GM23338 (cell line): ENCODE measurements around the gene OLFML2B. TPM values are rescaled to one million over a fixed set of nuclear protein-coding genes. Genes with fewer than 3 reads are reported as not detected.

Source experiments
- ATAC-seq: fragments of 200-7000 bp; cut with Tn5 transposase; 3 replicates; pipeline ENCODE4 v1.9.1; 2020
- DNase-seq: peaks from one replicate; pipeline ENCODE4 v3.0.0-alpha.2; 2015; ENCODE audit warnings: low spot score
- H2AFZ ChIP-seq: fragments of 200-600 bp; sonication (generic); 2 replicates; pipeline ENCODE4 v1.8.0; 2016; ENCODE audit warnings: antibody characterized with exemption, mild to moderate bottlenecking, moderate library complexity
- H3F3A ChIP-seq: fragments of 200-600 bp; sonication (generic); replicated peaks from 2 replicates; pipeline ENCODE4 v1.8.0; 2017; ENCODE audit warnings: antibody characterized with exemption, mixed run types, low read depth
- H3K27ac ChIP-seq: fragments of 200-600 bp; sonication (generic); 2 replicates; pipeline ENCODE4 v1.6.1; 2016; ENCODE audit warnings: low read depth
- H3K27me3 ChIP-seq: fragments of 200-600 bp; sonication (generic); 2 replicates; pipeline ENCODE4 v1.8.0; 2016; ENCODE audit warnings: mild to moderate bottlenecking, mixed run types, moderate library complexity; ENCODE audit not compliant: insufficient read depth
- H3K36me3 ChIP-seq: fragments of 200-600 bp; sonication (generic); 2 replicates; pipeline ENCODE4 v1.8.0; 2016; ENCODE audit warnings: mild to moderate bottlenecking; ENCODE audit not compliant: insufficient read depth
- H3K4me1 ChIP-seq: fragments of 200-600 bp; sonication (generic); 2 replicates; pipeline ENCODE4 v1.8.0; 2016; ENCODE audit warnings: mild to moderate bottlenecking, moderate library complexity; ENCODE audit not compliant: insufficient read depth
- H3K4me2 ChIP-seq: fragments of 200-600 bp; sonication (generic); 2 replicates; pipeline ENCODE4 v1.7.1; 2017; ENCODE audit warnings: mixed run types
- H3K4me3 ChIP-seq: fragments of 200-600 bp; sonication (generic); 2 replicates; pipeline ENCODE4 v1.6.1; 2016; ENCODE audit warnings: mixed run types
- H3K79me2 ChIP-seq: fragments of 200-600 bp; sonication (generic); replicated peaks from 2 replicates; pipeline ENCODE4 v1.8.0; 2017; ENCODE audit warnings: mild to moderate bottlenecking; ENCODE audit not compliant: insufficient read depth
- H3K9me2 ChIP-seq: fragments of 200-600 bp; sonication (generic); 2 replicates; pipeline ENCODE4 v1.8.0; 2017; ENCODE audit not compliant: insufficient read depth
- H4K20me1 ChIP-seq: fragments of 200-600 bp; sonication (generic); replicated peaks from 2 replicates; pipeline ENCODE4 v1.8.0; 2017; ENCODE audit warnings: mild to moderate bottlenecking; ENCODE audit not compliant: insufficient read depth
- H3K27ac Mint-ChIP-seq: 2 replicates; pipeline ENCODE4 v1.8.0; 2020; ENCODE audit warnings: inconsistent platforms, mild to moderate bottlenecking, moderate library complexity, mixed read lengths
- H3K27me3 Mint-ChIP-seq: 3 replicates; pipeline ENCODE4 v1.8.0; 2022; ENCODE audit warnings: low read depth, mild to moderate bottlenecking, moderate library complexity, mixed read lengths, inconsistent platforms; ENCODE audit not compliant: insufficient read depth, poor library complexity
- H3K36me3 Mint-ChIP-seq: 3 replicates; pipeline ENCODE4 v1.8.0; 2021; ENCODE audit warnings: low read depth, mild to moderate bottlenecking, inconsistent platforms, moderate library complexity, mixed read lengths
- H3K4me1 Mint-ChIP-seq: 3 replicates; pipeline ENCODE4 v1.8.0; 2020; ENCODE audit warnings: mild to moderate bottlenecking, inconsistent platforms, mixed read lengths
- H3K4me3 Mint-ChIP-seq: 3 replicates; pipeline ENCODE4 v1.8.0; 2021; ENCODE audit warnings: moderate library complexity, mild to moderate bottlenecking, inconsistent platforms, mixed read lengths
- H3K9me3 Mint-ChIP-seq: 3 replicates; pipeline ENCODE4 v1.8.0; 2020; ENCODE audit warnings: moderate library complexity, mild to moderate bottlenecking, inconsistent platforms, mixed read lengths
- CREB1 ChIP-seq: fragments of 250-450 bp; sonication (Bioruptor Pico); IDR thresholded peaks from 2 replicates; pipeline ENCODE4 v1.5.0; 2020; ENCODE audit warnings: low read depth, mild to moderate bottlenecking, moderate library complexity
- EZH2 ChIP-seq: fragments of 200-600 bp; sonication (generic); IDR thresholded peaks from one replicate; pipeline ENCODE4 v1.8.0; 2017; ENCODE audit warnings: antibody characterized with exemption, mild to moderate bottlenecking, low read depth; ENCODE audit not compliant: unreplicated experiment
- EZH2phosphoT487 ChIP-seq: fragments of 200-600 bp; sonication (generic); IDR thresholded peaks from one replicate; pipeline ENCODE4 v1.8.1; 2018; ENCODE audit warnings: antibody characterized with exemption; ENCODE audit not compliant: unreplicated experiment
- JUNB ChIP-seq: IDR thresholded peaks from one replicate; pipeline ENCODE4 v1.6.1; 2016; ENCODE audit warnings: antibody characterized with exemption; ENCODE audit not compliant: unreplicated experiment
- NANOG ChIP-seq: IDR thresholded peaks from 2 replicates; pipeline ENCODE4 v1.6.1; 2016; ENCODE audit warnings: antibody characterized with exemption, borderline replicate concordance
- POLR2AphosphoS5 ChIP-seq: IDR thresholded peaks from 2 replicates; pipeline ENCODE4 v1.6.1; 2016; ENCODE audit warnings: antibody characterized with exemption, low read depth
- STAT1 ChIP-seq: IDR thresholded peaks from one replicate; pipeline ENCODE4 v1.6.1; 2016; ENCODE audit warnings: antibody characterized with exemption; ENCODE audit not compliant: unreplicated experiment
- ZNF114 ChIP-seq: fragments of 250-450 bp; sonication (Bioruptor Pico); IDR thresholded peaks from 2 replicates; pipeline ENCODE4 v1.5.0; 2020; ENCODE audit warnings: mild to moderate bottlenecking, moderate library complexity
- ZNF331 ChIP-seq: fragments of 250-450 bp; sonication (Bioruptor Pico); IDR thresholded peaks from 2 replicates; pipeline ENCODE4 v1.5.0; 2020; ENCODE audit warnings: low read depth, mild to moderate bottlenecking, moderate library complexity
- polyA plus RNA-seq: library from polyadenylated mRNA; unstranded; fragments of >200 nt; fragmentation: Nextera tagmentation; extraction: Ambion mirVana; gene quantifications from 2 replicates; pipeline ENCODE4 v1.2.1, GENCODE V29; 2016
- total RNA-seq: library from RNA; depleted of rRNA; stranded (reverse); fragments of >200 nt; shearing (Covaris generic); gene quantifications from 2 replicates; pipeline ENCODE4 v1.2.3, GENCODE V29; 2014
- TF ChIP-seq, protein P1 (sequence below): fragments of 250-450 bp; sonication (Bioruptor Pico); IDR thresholded peaks from 2 replicates; pipeline ENCODE4 v1.5.0; 2020; ENCODE audit warnings: mild to moderate bottlenecking, moderate library complexity
- TF ChIP-seq, protein P2 (sequence below): IDR thresholded peaks from 2 replicates; pipeline ENCODE4 v1.6.1; 2016; ENCODE audit warnings: antibody characterized with exemption
- TF ChIP-seq, protein P3 (sequence below), 2 experiments: fragments of 200-600 bp in 1 of 2; sonication (generic) in 1 of 2; conservative IDR thresholded peaks; 2 replicates each; pipeline versions ENCODE4 v1.5.1 to v1.6.1; 2016 to 2017; ENCODE audit warnings: antibody characterized with exemption in 2 of 2, low read depth in 2 of 2, mild to moderate bottlenecking in 2 of 2, moderate library complexity in 1 of 2

The OLFML2B gene
- total and polyA plus RNA-seq, 2 experiments from 2014 or later, result 2.9 to 4.3 TPM

DNA sequence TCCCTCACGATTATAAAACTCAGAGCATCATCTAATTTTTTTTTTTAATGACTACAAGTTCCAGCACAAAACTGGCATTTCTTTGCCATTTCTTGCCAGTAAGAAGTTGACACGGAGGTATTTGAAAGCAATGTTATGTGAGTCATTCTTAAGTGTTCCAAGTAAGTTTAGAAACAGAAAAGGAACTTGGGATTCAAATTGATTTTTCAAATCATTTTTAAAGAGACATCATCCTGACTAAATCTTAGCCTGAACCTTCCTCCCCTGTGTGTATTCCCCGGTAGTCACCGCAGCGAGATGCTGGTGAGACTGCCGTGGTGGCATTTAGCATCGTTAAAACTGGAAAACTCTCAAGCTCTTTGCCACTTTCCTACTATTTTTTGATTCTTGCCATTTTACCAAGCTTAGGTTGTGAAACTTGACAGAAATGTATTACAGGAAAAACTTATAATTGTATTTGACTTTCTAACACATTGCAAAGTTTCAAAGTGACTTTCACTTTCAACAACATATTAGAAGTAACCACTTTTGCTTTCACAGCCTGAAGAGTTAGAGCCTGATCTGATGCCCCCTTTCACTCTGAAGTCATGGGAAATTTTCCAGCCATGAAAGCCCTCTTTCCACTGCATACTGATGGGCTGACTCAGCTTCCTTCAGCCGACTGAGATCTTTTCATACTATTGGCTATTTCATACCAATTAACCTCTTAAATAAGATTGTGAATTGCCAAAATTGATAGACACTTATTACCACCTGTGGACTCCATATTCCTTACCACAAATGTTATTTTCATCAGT is 61.4 kb downstream of the OLFML2B start:
- H3K4me3 Mint-ChIP-seq, result no peak overlapping the region
- H3K27ac Mint-ChIP-seq, result no peak overlapping the region
- Histone ChIP-seq H2AFZ (no peak overlapping the region), H3K36me3 (no peaks in the 10 kb centered on the region), H3K4me2 (no peak overlapping the region), H3K27me3 (no peaks in the 10 kb centered on the region), H3K9me2 (peaks cover 11% of the 10 kb centered on the region), H3K27ac (no peak overlapping the region), H3F3A (no peaks in the 10 kb centered on the region), H3K79me2 (no peaks in the 10 kb centered on the region), H4K20me1 (no peaks in the 10 kb centered on the region), H3K4me3 (no peak overlapping the region), H3K4me1 (no peaks in the 10 kb centered on the region)
- ATAC-seq (no peak), DNase-seq (no peak)
- peaks cover 16% of the 10 kb centered on the region for H3K4me1 Mint-ChIP-seq
- H3K9me3 Mint-ChIP-seq, result no peaks in the 10 kb centered on the region
- H3K27me3 Mint-ChIP-seq, result no peaks in the 10 kb centered on the region
- TF ChIP-seq EZH2phosphoT487, result no peak
- peaks cover 4% of the 10 kb centered on the region; the same call in 1 of the 3 replicates for H3K36me3 Mint-ChIP-seq

DNA sequence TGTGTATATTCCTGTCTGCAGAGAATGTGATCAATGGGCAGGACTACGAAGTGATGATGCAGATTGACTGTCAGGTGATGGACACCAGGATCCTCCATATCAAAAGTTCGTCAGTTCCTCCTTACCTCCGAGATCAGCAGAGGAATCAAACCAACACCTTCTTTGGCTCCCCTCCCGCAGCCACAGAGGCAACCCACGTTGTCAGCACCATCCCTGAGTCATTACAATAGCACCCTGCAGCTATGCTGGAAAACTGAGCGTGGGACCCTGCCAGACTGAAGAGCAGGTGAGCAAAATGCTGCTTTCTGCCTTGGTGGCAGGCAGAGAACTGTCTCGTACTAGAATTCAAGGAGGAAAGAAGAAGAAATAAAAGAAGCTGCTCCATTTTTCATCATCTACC is 65.2 kb downstream of the OLFML2B start:
- H3K36me3 ChIP-seq, result no peaks in the 10 kb centered on the region
- 0 out of 2 replicates have a peak, but pooled peaks cover 6% of the 10 kb centered on the region for H3K4me1 ChIP-seq
- Mint-ChIP-seq H3K27ac (no peak overlapping the region), H3K36me3 (peaks cover 4% of the 10 kb centered on the region; the same call in 1 of the 3 replicates), H3K9me3 (no peaks in the 10 kb centered on the region), H3K4me1 (peaks cover 17% of the 10 kb centered on the region), H3K4me3 (no peak overlapping the region), H3K27me3 (no peaks in the 10 kb centered on the region)
- H2AFZ ChIP-seq, result no peak overlapping the region
- H3K27ac ChIP-seq, result no peak overlapping the region
- H3K27me3 ChIP-seq, result no peaks in the 10 kb centered on the region
- H3K79me2 ChIP-seq, result no peaks in the 10 kb centered on the region
- H3K9me2 ChIP-seq, result 0 out of 2 replicates have a peak, but pooled peaks cover 3% of the 10 kb centered on the region
- ATAC-seq (peak; percentile 72), DNase-seq (no peak)
- no peaks in the 10 kb centered on the region for H3F3A ChIP-seq
- H3K4me2 ChIP-seq, result no peak overlapping the region
- H4K20me1 ChIP-seq, result no peaks in the 10 kb centered on the region
- H3K4me3 ChIP-seq, result no peak overlapping the region
- no peak for TF ChIP-seq ZNF114 (CRISPR knock-in tag)
- no peak for TF ChIP-seq STAT1
- TF ChIP-seq, protein P1, sequence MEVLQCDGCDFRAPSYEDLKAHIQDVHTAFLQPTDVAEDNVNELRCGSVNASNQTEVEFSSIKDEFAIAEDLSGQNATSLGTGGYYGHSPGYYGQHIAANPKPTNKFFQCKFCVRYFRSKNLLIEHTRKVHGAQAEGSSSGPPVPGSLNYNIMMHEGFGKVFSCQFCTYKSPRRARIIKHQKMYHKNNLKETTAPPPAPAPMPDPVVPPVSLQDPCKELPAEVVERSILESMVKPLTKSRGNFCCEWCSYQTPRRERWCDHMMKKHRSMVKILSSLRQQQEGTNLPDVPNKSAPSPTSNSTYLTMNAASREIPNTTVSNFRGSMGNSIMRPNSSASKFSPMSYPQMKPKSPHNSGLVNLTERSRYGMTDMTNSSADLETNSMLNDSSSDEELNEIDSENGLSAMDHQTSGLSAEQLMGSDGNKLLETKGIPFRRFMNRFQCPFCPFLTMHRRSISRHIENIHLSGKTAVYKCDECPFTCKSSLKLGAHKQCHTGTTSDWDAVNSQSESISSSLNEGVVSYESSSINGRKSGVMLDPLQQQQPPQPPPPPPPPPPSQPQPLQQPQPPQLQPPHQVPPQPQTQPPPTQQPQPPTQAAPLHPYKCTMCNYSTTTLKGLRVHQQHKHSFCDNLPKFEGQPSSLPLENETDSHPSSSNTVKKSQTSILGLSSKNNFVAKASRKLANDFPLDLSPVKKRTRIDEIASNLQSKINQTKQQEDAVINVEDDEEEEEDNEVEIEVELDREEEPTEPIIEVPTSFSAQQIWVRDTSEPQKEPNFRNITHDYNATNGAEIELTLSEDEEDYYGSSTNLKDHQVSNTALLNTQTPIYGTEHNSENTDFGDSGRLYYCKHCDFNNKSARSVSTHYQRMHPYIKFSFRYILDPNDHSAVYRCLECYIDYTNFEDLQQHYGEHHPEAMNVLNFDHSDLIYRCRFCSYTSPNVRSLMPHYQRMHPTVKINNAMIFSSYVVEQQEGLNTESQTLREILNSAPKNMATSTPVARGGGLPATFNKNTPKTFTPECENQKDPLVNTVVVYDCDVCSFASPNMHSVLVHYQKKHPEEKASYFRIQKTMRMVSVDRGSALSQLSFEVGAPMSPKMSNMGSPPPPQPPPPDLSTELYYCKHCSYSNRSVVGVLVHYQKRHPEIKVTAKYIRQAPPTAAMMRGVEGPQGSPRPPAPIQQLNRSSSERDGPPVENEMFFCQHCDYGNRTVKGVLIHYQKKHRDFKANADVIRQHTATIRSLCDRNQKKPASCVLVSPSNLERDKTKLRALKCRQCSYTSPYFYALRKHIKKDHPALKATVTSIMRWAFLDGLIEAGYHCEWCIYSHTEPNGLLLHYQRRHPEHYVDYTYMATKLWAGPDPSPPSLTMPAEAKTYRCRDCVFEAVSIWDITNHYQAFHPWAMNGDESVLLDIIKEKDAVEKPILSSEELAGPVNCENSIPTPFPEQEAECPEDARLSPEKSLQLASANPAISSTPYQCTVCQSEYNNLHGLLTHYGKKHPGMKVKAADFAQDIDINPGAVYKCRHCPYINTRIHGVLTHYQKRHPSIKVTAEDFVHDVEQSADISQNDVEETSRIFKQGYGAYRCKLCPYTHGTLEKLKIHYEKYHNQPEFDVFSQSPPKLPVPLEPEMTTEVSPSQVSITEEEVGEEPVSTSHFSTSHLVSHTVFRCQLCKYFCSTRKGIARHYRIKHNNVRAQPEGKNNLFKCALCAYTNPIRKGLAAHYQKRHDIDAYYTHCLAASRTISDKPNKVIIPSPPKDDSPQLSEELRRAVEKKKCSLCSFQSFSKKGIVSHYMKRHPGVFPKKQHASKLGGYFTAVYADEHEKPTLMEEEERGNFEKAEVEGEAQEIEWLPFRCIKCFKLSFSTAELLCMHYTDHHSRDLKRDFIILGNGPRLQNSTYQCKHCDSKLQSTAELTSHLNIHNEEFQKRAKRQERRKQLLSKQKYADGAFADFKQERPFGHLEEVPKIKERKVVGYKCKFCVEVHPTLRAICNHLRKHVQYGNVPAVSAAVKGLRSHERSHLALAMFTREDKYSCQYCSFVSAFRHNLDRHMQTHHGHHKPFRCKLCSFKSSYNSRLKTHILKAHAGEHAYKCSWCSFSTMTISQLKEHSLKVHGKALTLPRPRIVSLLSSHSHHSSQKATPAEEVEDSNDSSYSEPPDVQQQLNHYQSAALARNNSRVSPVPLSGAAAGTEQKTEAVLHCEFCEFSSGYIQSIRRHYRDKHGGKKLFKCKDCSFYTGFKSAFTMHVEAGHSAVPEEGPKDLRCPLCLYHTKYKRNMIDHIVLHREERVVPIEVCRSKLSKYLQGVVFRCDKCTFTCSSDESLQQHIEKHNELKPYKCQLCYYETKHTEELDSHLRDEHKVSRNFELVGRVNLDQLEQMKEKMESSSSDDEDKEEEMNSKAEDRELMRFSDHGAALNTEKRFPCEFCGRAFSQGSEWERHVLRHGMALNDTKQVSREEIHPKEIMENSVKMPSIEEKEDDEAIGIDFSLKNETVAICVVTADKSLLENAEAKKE (CRISPR knock-in tag), result no peak
- TF ChIP-seq POLR2AphosphoS5, result no peak
- no peak for TF ChIP-seq JUNB
- no peak for TF ChIP-seq NANOG
- no peak for TF ChIP-seq EZH2
- no peak for TF ChIP-seq CREB1 (CRISPR knock-in tag)
- TF ChIP-seq, protein P2, sequence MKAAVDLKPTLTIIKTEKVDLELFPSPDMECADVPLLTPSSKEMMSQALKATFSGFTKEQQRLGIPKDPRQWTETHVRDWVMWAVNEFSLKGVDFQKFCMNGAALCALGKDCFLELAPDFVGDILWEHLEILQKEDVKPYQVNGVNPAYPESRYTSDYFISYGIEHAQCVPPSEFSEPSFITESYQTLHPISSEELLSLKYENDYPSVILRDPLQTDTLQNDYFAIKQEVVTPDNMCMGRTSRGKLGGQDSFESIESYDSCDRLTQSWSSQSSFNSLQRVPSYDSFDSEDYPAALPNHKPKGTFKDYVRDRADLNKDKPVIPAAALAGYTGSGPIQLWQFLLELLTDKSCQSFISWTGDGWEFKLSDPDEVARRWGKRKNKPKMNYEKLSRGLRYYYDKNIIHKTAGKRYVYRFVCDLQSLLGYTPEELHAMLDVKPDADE, result no peak
- TF ChIP-seq, protein P3, sequence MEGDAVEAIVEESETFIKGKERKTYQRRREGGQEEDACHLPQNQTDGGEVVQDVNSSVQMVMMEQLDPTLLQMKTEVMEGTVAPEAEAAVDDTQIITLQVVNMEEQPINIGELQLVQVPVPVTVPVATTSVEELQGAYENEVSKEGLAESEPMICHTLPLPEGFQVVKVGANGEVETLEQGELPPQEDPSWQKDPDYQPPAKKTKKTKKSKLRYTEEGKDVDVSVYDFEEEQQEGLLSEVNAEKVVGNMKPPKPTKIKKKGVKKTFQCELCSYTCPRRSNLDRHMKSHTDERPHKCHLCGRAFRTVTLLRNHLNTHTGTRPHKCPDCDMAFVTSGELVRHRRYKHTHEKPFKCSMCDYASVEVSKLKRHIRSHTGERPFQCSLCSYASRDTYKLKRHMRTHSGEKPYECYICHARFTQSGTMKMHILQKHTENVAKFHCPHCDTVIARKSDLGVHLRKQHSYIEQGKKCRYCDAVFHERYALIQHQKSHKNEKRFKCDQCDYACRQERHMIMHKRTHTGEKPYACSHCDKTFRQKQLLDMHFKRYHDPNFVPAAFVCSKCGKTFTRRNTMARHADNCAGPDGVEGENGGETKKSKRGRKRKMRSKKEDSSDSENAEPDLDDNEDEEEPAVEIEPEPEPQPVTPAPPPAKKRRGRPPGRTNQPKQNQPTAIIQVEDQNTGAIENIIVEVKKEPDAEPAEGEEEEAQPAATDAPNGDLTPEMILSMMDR (conservative IDR thresholded peaks at IDR 0.05; ENCODE audit: low read depth in 2 of 2), result no peak
- no peak for TF ChIP-seq ZNF331
